PC-9 (cell line): ENCODE measurements around the gene MAP4K3. TPM values are rescaled to one million over a fixed set of nuclear protein-coding genes. Genes with fewer than 3 reads are reported as not detected.

Source experiments
- BruUV-seq: library from RNA; stranded (reverse); fragments of 400-500 nt; replicated peaks from 2 replicates; lab custom pipeline; 2021; lab: Mats Ljungman, UMichigan
- CTCF ChIA-PET: fragments of 300-600 bp; sonication (Branson Sonifier 250); formaldehyde crosslinking; loops from one replicate; lab custom pipeline; 2022; ENCODE audit warnings: antibody characterized with exemption; lab: Charles Lee
- POLR2A ChIA-PET: fragments of 300-600 bp; sonication (Branson Sonifier 250); formaldehyde crosslinking; loops from one replicate; lab custom pipeline; 2022; ENCODE audit warnings: antibody characterized with exemption; ENCODE audit not compliant: unreplicated experiment; lab: Charles Lee
- DNase-seq, 2 experiments: peaks; one replicate each; pipeline versions ENCODE4 v3.0.0 to v3.0.0-alpha.2; 2015 to 2022; ENCODE audit warnings: mixed read lengths in 1 of 2
- H2AFZ ChIP-seq: fragments of 200-600 bp; sonication (generic); 2 replicates; pipeline ENCODE4 v1.8.1; 2017; ENCODE audit warnings: antibody characterized with exemption
- H3F3A ChIP-seq: fragments of 200-600 bp; sonication (generic); 2 replicates; pipeline ENCODE4 v1.8.1; 2017; ENCODE audit warnings: antibody characterized with exemption, mild to moderate bottlenecking, low read depth; ENCODE audit not compliant: insufficient read depth
- H3K27ac ChIP-seq: fragments of 200-600 bp; sonication (generic); 2 replicates; pipeline ENCODE4 v1.6.1; 2016; ENCODE audit warnings: mixed run types
- H3K27me3 ChIP-seq: fragments of 200-600 bp; sonication (generic); 2 replicates; pipeline ENCODE4 v1.6.1; 2016; ENCODE audit warnings: low read depth, mixed run types; ENCODE audit not compliant: insufficient read depth
- H3K36me3 ChIP-seq: fragments of 200-600 bp; sonication (generic); 2 replicates; pipeline ENCODE4 v1.6.1; 2016; ENCODE audit warnings: low read depth, mixed run types
- H3K4me1 ChIP-seq: fragments of 200-600 bp; sonication (generic); replicated peaks from 2 replicates; pipeline ENCODE4 v1.6.1; 2016; ENCODE audit warnings: mixed run types; ENCODE audit not compliant: insufficient read depth
- H3K4me2 ChIP-seq: fragments of 200-600 bp; sonication (generic); 2 replicates; pipeline ENCODE4 v1.6.1; 2017; ENCODE audit warnings: mixed run types
- H3K4me3 ChIP-seq: fragments of 200-600 bp; sonication (generic); 2 replicates; pipeline ENCODE4 v1.6.1; 2016; ENCODE audit warnings: mixed run types
- H3K79me2 ChIP-seq: fragments of 200-600 bp; sonication (generic); 2 replicates; pipeline ENCODE4 v1.6.1; 2017; ENCODE audit warnings: low read depth, mixed run types
- H3K9me2 ChIP-seq: fragments of 200-600 bp; sonication (generic); 2 replicates; pipeline ENCODE4 v1.8.1; 2017; ENCODE audit warnings: mild to moderate bottlenecking; ENCODE audit not compliant: insufficient read depth
- H3K9me3 ChIP-seq: fragments of 200-600 bp; sonication (generic); 2 replicates; pipeline ENCODE4 v1.8.1; 2016; ENCODE audit warnings: low read depth; ENCODE audit not compliant: insufficient read depth
- H4K20me1 ChIP-seq: fragments of 200-600 bp; sonication (generic); 2 replicates; pipeline ENCODE4 v1.8.1; 2017; ENCODE audit not compliant: insufficient read depth
- EZH2 ChIP-seq: fragments of 200-600 bp; sonication (generic); IDR thresholded peaks from 2 replicates; pipeline ENCODE4 v1.8.0; 2017; ENCODE audit warnings: antibody characterized with exemption, low read depth
- intact Hi-C: fragments of 100-400 bp; cut with micrococcal nuclease; formaldehyde crosslinking; loops from one replicate; pipeline ENCODE4 v1.10.0; 2022; ENCODE audit not compliant: unreplicated experiment
- total RNA-seq: library from RNA; stranded (reverse); gene quantifications from 2 replicates; pipeline ENCODE4 v1.2.3, GENCODE V29; 2021
- TF ChIP-seq, protein P1 (sequence below): fragments of 200-600 bp; sonication (generic); conservative IDR thresholded peaks from 2 replicates; pipeline ENCODE4 v1.6.1; 2017; ENCODE audit warnings: mixed run types, antibody characterized with exemption, mild to moderate bottlenecking, moderate library complexity

The MAP4K3 gene
- total RNA-seq, 1 experiment from 2014 or later: 38.4 TPM

DNA sequence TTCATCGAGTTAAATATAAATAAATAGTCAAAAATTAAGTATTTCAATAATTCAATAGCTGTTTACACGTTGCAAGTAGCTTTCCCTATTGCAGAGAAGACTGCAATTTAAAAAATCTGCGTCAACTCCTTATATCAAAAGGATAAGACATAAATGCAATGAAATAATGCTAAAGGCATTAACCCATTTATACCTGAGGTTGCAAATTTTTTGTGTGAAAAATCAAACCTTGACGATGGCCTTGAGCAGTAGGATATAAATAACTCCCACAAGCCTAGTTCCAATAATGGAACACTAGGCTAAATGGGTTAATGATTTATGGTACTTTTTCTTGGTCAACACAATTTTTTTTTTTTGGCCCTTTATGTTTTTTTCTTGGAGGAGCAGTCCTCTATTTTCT lies 116.9 kb downstream of the MAP4K3 start:
- Histone ChIP-seq H3K27ac (no peak overlapping the region), H3K4me3 (no peak overlapping the region), H2AFZ (no peak overlapping the region), H3K4me2 (no peak overlapping the region), H3K9me3 (no peaks in the 10 kb centered on the region), H3K4me1 (no peaks in the 10 kb centered on the region), H4K20me1 (no peaks in the 10 kb centered on the region), H3K27me3 (no peaks in the 10 kb centered on the region), H3F3A (no peaks in the 10 kb centered on the region), H3K9me2 (no peaks in the 10 kb centered on the region), H3K79me2 (no peaks in the 10 kb centered on the region), H3K36me3 (no peaks in the 10 kb centered on the region; the same call in 1 of the 2 replicates)
- intact Hi-C loops: no loop called here
- TF ChIP-seq, protein P1, sequence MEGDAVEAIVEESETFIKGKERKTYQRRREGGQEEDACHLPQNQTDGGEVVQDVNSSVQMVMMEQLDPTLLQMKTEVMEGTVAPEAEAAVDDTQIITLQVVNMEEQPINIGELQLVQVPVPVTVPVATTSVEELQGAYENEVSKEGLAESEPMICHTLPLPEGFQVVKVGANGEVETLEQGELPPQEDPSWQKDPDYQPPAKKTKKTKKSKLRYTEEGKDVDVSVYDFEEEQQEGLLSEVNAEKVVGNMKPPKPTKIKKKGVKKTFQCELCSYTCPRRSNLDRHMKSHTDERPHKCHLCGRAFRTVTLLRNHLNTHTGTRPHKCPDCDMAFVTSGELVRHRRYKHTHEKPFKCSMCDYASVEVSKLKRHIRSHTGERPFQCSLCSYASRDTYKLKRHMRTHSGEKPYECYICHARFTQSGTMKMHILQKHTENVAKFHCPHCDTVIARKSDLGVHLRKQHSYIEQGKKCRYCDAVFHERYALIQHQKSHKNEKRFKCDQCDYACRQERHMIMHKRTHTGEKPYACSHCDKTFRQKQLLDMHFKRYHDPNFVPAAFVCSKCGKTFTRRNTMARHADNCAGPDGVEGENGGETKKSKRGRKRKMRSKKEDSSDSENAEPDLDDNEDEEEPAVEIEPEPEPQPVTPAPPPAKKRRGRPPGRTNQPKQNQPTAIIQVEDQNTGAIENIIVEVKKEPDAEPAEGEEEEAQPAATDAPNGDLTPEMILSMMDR: no peak
- no peak for TF ChIP-seq EZH2
- ChIA-PET POLR2A (no interaction called here), CTCF (no interaction called here)
- DNase-seq: no peak
- no TSS peak for BruUV-seq

DNA sequence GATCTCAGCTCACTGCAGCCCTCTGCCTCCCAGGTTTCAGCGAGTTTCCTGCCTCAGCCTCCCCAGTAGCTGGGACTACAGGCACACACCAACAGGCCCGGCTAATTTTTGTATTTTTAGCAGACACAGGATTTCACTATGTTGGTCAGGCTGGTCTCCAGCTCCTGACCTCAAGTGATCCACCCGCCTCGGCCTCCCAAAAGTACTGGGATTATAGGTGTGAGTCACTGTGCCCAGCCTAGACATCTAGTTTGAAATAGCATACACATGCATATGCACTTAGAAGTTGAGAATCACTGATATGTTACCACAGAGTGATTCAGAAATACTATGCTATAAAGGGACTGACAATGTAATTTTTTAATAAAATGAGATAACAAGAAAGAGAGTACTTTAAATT lies 123.5 kb downstream of the MAP4K3 start:
- H3K4me2 ChIP-seq: no peak overlapping the region
- H3K9me3 ChIP-seq: no peaks in the 10 kb centered on the region
- ChIA-PET CTCF (no interaction called here), POLR2A (no interaction called here)
- peaks cover 5% of the 10 kb centered on the region; the same call in 1 of the 2 replicates for H3K36me3 ChIP-seq
- no peaks in the 10 kb centered on the region for H3K27me3 ChIP-seq
- H4K20me1 ChIP-seq: no peaks in the 10 kb centered on the region
- no peak overlapping the region for H3K4me3 ChIP-seq
- TF ChIP-seq EZH2: no peak
- no peak overlapping the region for H3K27ac ChIP-seq
- H3K79me2 ChIP-seq: no peaks in the 10 kb centered on the region
- H3F3A ChIP-seq: no peaks in the 10 kb centered on the region
- H3K9me2 ChIP-seq: peaks cover 4% of the 10 kb centered on the region; the same call in 1 of the 2 replicates
- intact Hi-C loops: no loop called here
- no peak overlapping the region for H2AFZ ChIP-seq
- no peak for DNase-seq
- BruUV-seq: no TSS peak
- no peaks in the 10 kb centered on the region for H3K4me1 ChIP-seq

DNA sequence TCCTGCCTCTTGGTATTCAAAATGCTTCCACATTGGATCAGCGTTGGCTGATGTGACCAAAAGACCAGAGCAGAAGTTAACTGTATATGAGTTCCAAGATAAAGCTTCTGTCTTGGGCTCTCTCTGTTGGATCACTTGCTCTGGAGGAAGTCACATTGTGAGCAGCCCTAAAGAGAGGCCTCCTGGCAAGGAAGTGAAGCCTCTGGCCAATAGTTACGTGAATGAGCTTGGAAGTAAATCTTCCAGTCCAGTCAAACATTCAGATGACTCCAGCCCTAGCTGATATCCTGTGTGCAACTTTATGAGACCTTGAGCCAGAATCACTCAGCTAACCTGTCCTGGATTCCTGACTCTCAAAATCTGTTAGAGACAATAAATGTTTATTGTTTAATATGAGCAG lies 125.6 kb downstream of the MAP4K3 start:
- Histone ChIP-seq H3K27me3 (no peaks in the 10 kb centered on the region), H3K4me1 (no peaks in the 10 kb centered on the region), H2AFZ (no peak overlapping the region), H3K27ac (no peak overlapping the region), H3K4me3 (no peak overlapping the region), H3K36me3 (peaks cover 5% of the 10 kb centered on the region; the same call in 1 of the 2 replicates), H4K20me1 (no peaks in the 10 kb centered on the region), H3K9me3 (no peaks in the 10 kb centered on the region), H3F3A (no peaks in the 10 kb centered on the region), H3K9me2 (peaks cover 4% of the 10 kb centered on the region; the same call in 1 of the 2 replicates), H3K4me2 (no peak overlapping the region), H3K79me2 (no peaks in the 10 kb centered on the region)
- DNase-seq: no peak
- ChIA-PET CTCF (no interaction called here), POLR2A (no interaction called here)
- TF ChIP-seq, protein P1: no peak
- no peak for TF ChIP-seq EZH2
- intact Hi-C loops: no loop called here
- no TSS peak for BruUV-seq

DNA sequence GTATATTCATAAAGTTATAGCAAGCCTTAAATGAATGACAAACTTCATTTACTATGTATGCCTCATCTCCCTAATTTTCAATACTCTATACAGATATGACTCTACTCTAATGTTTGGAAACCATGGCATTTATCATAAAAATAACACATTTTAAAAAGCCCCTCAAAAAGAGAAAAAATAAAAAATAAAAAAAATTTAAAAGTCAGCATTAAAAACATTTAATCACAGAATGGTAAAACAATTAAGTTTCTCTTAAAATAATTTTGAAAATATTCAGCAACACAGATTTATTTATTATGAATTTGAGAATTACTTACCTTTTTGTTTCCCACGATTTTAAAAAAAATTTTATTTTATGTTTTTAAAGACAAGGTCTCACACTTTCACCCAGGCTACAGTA lies 128.3 kb downstream of the MAP4K3 start:
- Histone ChIP-seq H3K4me1 (no peaks in the 10 kb centered on the region), H3K9me2 (peaks cover 4% of the 10 kb centered on the region; the same call in 1 of the 2 replicates), H3K36me3 (peaks cover 5% of the 10 kb centered on the region; the same call in 1 of the 2 replicates), H3F3A (no peaks in the 10 kb centered on the region), H3K4me2 (no peak overlapping the region), H3K79me2 (no peaks in the 10 kb centered on the region), H3K27ac (no peak overlapping the region), H3K4me3 (no peak overlapping the region), H4K20me1 (no peaks in the 10 kb centered on the region), H2AFZ (no peak overlapping the region), H3K9me3 (no peaks in the 10 kb centered on the region), H3K27me3 (no peaks in the 10 kb centered on the region)
- no TSS peak for BruUV-seq
- TF ChIP-seq, protein P1: no peak
- TF ChIP-seq EZH2: no peak
- CTCF ChIA-PET: no interaction called here
- intact Hi-C loops: no loop called here
- POLR2A ChIA-PET: no interaction called here
- no peak for DNase-seq
